Duodenal mucosa (tissue), 2 donors: ENCODE data around the gene ITGB3.

Source experiments
- H3K27ac ChIP-seq: one replicate; pipeline ENCODE4 v1.7.0; 2013; ENCODE audit warnings: low read depth, low read length
- H3K27me3 ChIP-seq, 2 donors: one replicate each; pipeline ENCODE4 v1.7.0; 2013; ENCODE audit warnings: low read length in 2 of 2, control low read depth in 1 of 2; ENCODE audit not compliant: insufficient read depth in 2 of 2, control insufficient read depth in 1 of 2
- H3K36me3 ChIP-seq, 2 donors: one replicate each; pipeline ENCODE4 v1.7.0; 2013; ENCODE audit warnings: low read length in 2 of 2, control low read depth in 1 of 2; ENCODE audit not compliant: insufficient read depth in 2 of 2, control insufficient read depth in 1 of 2
- H3K4me1 ChIP-seq, 2 donors: one replicate each; pipeline ENCODE4 v1.7.0; 2013; ENCODE audit warnings: low read length in 2 of 2, control low read depth in 1 of 2; ENCODE audit not compliant: insufficient read depth in 2 of 2, control insufficient read depth in 1 of 2
- H3K4me3 ChIP-seq, 2 donors: one replicate each; pipeline ENCODE4 v1.7.0; 2013; ENCODE audit warnings: low read length in 2 of 2, low read depth in 1 of 2
- H3K9ac ChIP-seq, 2 donors: one replicate each; pipeline ENCODE4 v1.7.0; 2013; ENCODE audit warnings: low read length in 2 of 2, low read depth in 1 of 2
- H3K9me3 ChIP-seq, 2 donors: one replicate each; pipeline ENCODE4 v1.7.0; 2013; ENCODE audit warnings: low read length in 2 of 2, control low read depth in 1 of 2; ENCODE audit not compliant: control insufficient read depth in 1 of 2

Gene ITGB3

GRCh38 chr17:47273245-47273644 lies 19.6 kb downstream of the ITGB3 start:
- Histone ChIP-seq H3K27ac (no peak overlapping the region), H3K9me3 (no peaks in the 10 kb centered on the region), H3K27me3 (no peaks in the 10 kb centered on the region), H3K9ac (no peak overlapping the region), H3K4me3 (no peak overlapping the region), H3K4me1 (peaks cover 16 to 19% of the 10 kb centered on the region in 2 donors), H3K36me3 (no peaks in the 10 kb centered on the region)

GRCh38 chr17:47274319-47275069 lies 20.9 kb downstream of the ITGB3 start:
- Histone ChIP-seq H3K27ac (peak overlapping the region; percentile 69), H3K4me1 (peaks cover 25 to 26% of the 10 kb centered on the region in 2 donors), H3K36me3 (no peaks in the 10 kb centered on the region), H3K4me3 (no peak overlapping the region), H3K9me3 (no peaks in the 10 kb centered on the region), H3K27me3 (no peaks in the 10 kb centered on the region), H3K9ac (no peak overlapping the region)

- no peak overlapping the region for H3K9ac ChIP-seq
- H3K9me3 ChIP-seq: no peaks in the 10 kb centered on the region
- H3K36me3 ChIP-seq: no peaks in the 10 kb centered on the region
- peaks cover 30 to 31% of the 10 kb centered on the region in 2 donors for H3K4me1 ChIP-seq
- H3K27ac ChIP-seq: peak overlapping the region; percentile 69
- H3K4me3 ChIP-seq: no peak overlapping the region
- no peaks in the 10 kb centered on the region for H3K27me3 ChIP-seq
Measured at GRCh38 chr17:47275245-47275984, 21.8 kb downstream of the ITGB3 start.

GRCh38 chr17:47276444-47276843 lies 22.8 kb downstream of the ITGB3 start:
- Histone ChIP-seq H3K9me3 (no peaks in the 10 kb centered on the region), H3K27me3 (no peaks in the 10 kb centered on the region), H3K36me3 (no peaks in the 10 kb centered on the region), H3K27ac (peak overlapping the region; percentile 2), H3K4me3 (no peak overlapping the region), H3K9ac (no peak overlapping the region), H3K4me1 (peaks cover 31 to 33% of the 10 kb centered on the region in 2 donors)

- Histone ChIP-seq H3K9ac (no peak overlapping the region), H3K4me3 (no peak overlapping the region), H3K27me3 (no peaks in the 10 kb centered on the region), H3K4me1 (peaks cover 31 to 33% of the 10 kb centered on the region in 2 donors), H3K27ac (peak overlapping the region; percentile 30), H3K9me3 (no peaks in the 10 kb centered on the region), H3K36me3 (no peaks in the 10 kb centered on the region)
Measured at GRCh38 chr17:47276868-47277267, 23.2 kb downstream of the ITGB3 start.

- Histone ChIP-seq H3K9me3 (no peaks in the 10 kb centered on the region), H3K36me3 (no peaks in the 10 kb centered on the region), H3K4me3 (no peak overlapping the region), H3K9ac (no peak overlapping the region), H3K27me3 (no peaks in the 10 kb centered on the region), H3K4me1 (peaks cover 31 to 33% of the 10 kb centered on the region in 2 donors), H3K27ac (no peak overlapping the region)
Measured at GRCh38 chr17:47277921-47278320, 24.3 kb downstream of the ITGB3 start.

GRCh38 chr17:47278561-47278960 lies 24.9 kb downstream of the ITGB3 start:
- Histone ChIP-seq H3K36me3 (no peaks in the 10 kb centered on the region), H3K9ac (no peak overlapping the region), H3K9me3 (no peaks in the 10 kb centered on the region), H3K27ac (peak overlapping the region; percentile 79), H3K4me1 (peaks cover 31 to 33% of the 10 kb centered on the region in 2 donors), H3K4me3 (no peak overlapping the region), H3K27me3 (no peaks in the 10 kb centered on the region)

- Histone ChIP-seq H3K4me3 (no peak overlapping the region), H3K4me1 (peaks cover 31 to 33% of the 10 kb centered on the region in 2 donors), H3K27me3 (no peaks in the 10 kb centered on the region), H3K27ac (peak overlapping the region; percentile 79), H3K36me3 (no peaks in the 10 kb centered on the region), H3K9me3 (no peaks in the 10 kb centered on the region), H3K9ac (no peak overlapping the region)
Measured at GRCh38 chr17:47279062-47279801, 25.6 kb downstream of the ITGB3 start.

GRCh38 chr17:47280072-47280811 lies 26.6 kb downstream of the ITGB3 start:
- Histone ChIP-seq H3K4me1 (peaks cover 31 to 33% of the 10 kb centered on the region in 2 donors), H3K27me3 (no peaks in the 10 kb centered on the region), H3K9ac (no peak overlapping the region), H3K27ac (peak overlapping the region; percentile 79), H3K9me3 (no peaks in the 10 kb centered on the region), H3K36me3 (no peaks in the 10 kb centered on the region), H3K4me3 (no peak overlapping the region)
